GM19099 (cell line): ENCODE measurements around the gene TBX6.

Experiments
- POLR2A ChIP-seq: IDR thresholded peaks from 3 replicates; pipeline ENCODE4 v1.6.1; 2011; ENCODE audit warnings: low read depth; ENCODE audit not compliant: insufficient read length; ENCODE audit errors: extremely low read depth

Gene TBX6

GRCh38 chr16:30116291-30117207 lies 24.8 kb upstream of the TBX6 start:
- TF ChIP-seq POLR2A, result no peak

DNA sequence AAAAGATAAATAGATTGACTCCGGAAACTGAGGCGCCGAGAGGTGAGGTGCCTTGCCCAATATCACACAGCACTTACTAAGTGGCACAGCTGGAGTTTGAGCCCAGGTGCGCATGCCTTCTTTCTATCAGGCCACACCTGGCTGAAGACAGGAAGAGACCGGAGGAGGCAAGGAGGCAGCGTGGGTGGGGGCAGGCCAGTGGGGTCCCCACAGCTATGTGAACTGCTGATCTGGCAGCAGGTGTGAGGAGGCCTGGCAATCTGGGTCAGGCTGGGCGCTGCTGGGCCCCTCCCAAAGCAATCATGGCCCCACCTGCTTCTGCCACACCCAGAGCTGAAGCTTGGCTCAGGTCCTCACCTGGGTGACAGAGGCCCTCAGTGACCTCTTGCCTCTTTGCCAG lies 23.5 kb upstream of the TBX6 start:
- TF ChIP-seq POLR2A, result no peak

GRCh38 chr16:30114411-30114810 lies 22.7 kb upstream of the TBX6 start:
- TF ChIP-seq POLR2A, result no peak

- TF ChIP-seq POLR2A, result no peak
Observed at GRCh38 chr16:30113711-30114333, 22.1 kb upstream of the TBX6 start.

DNA sequence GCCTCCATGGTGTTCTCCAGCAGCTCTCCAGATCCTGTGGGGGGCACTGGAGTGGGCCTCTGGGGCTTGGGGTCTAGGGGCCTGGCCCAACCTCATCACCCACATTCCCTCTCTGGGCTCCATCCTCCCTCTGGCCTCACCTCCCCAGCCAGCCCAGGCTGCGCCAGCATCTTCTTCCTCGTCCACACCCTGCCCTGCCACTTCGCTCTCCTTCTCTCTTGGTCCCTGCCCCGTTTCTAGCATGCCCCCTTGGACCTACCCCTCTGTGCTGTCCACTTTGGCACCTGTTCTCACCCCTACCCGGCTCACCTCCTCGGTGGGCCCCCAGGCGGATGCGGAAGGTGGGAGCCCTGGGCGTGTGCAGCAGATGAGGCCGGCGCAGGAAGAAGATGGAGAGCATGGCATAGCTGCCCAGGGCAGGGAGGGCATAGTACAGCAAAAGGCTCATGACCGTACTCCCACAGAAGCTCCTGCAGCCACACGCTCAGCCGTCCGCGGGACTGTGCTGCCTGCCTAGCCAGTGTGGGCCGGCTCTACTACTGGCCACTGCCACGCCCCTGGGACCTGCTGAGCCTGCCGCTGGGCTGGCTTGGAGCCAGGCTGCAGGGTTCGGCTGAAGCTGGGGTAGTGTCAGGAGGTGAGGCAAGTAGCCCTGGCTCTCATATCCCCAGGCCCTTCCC lies 21.4 kb upstream of the TBX6 start, which contains the start of gene GDPD3:
Gene GDPD3, minus strand, starts transcription at position 507 of the 680 bp plus-strand sequence. Its CDS starts 59 bp downstream, at position 448.
- no peak for TF ChIP-seq POLR2A

DNA sequence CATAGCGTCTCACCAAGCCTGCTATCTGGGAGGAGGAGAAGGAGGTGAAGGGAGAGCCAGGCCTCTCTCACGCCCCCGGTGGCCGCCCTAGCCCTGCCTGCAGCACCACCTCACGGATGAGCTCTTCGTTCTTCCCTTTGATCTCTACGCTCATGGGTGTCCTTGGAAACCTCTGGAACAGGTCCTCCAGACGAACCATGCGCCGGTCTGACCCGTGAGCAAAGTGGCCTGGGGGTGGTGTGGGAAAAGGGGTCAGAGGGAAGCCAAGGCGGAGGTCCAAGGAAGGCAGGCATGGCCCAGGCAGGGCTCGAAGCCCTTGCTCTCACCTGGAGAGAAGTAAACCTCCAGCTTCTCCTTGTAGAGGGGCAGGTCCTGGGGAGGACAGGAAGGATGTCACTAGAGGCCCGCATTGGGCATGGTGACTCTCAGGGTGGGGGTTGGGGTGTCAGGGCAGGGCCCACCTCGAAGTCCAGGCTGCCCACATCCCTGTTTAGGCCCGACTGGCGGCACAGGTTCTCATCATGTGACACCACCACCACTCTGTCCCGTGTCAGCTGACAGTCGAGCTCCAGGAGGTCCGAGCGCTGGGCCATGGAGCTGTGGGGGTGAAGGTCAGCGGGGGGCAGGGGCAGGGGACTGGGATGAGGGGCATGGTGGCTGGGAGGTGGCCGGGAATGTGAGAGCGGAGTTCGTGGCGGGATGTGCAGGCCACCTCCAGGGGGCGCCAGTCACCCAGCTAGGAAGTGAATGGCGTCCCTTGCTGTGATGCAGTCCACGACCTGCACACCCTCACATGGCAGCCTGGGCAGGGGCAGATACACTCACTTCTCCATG lies 20.7 kb upstream of the TBX6 start:
- no peak for TF ChIP-seq POLR2A

- TF ChIP-seq POLR2A, result no peak
Observed at GRCh38 chr16:30110661-30111060, 18.9 kb upstream of the TBX6 start.

DNA sequence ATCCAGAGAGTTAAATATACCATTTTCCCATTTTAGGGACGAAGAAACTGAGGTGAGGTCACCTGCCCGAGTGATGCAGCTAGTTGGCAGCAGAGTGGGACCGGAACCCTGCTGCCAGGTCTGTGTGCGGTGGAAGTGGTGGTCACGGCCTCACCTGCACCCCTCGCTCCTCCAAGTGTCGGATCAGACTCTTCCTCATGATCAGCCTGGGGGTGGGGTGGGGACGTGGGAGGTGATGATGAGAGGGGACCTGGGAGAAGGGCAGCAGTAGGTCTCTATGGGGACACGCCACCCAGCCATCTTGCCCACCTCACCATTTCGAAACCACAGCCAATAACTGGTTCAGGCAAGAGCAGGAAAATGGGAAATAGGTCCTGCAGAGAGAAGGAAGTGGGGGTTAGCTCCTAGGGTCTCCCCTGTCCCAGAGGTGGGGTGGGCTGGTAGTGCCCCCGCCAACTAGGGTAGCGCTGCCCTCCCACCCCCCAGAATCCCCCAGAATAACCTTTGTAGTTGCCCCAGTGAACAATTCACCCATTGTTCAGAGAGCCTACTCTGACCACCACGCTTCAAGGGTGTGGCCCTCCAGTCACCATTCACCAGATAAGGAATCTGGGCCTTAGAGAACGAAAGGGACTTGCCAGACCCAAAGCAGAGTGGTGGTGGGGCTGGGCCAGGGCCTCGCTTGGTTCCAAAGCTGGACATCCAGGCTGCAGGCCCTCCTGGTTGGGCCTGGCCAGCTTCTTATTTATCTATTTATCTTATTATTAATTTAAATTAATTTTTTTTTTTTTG lies 16.5 kb upstream of the TBX6 start:
- no peak for TF ChIP-seq POLR2A

DNA sequence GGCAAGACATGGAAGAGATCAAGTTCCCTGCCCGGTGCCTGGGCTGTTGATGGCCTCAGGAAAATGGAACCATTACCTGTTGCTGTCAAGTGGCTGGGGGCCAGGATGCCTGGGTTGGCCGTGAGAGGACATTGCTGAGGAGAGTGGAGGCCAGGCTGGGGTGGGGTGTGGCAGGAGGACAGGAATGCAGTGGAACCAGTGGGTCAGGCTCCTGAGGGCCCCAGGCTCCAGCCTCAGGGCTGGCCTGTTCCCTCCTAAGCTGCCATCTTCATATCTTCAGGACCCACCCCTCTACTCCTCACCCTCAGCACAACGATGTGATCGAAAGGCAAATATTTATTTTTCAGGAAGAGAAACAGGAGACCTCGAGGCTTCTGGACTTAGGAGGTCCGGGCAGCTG lies 12.8 kb upstream of the TBX6 start:
- no peak for TF ChIP-seq POLR2A

DNA sequence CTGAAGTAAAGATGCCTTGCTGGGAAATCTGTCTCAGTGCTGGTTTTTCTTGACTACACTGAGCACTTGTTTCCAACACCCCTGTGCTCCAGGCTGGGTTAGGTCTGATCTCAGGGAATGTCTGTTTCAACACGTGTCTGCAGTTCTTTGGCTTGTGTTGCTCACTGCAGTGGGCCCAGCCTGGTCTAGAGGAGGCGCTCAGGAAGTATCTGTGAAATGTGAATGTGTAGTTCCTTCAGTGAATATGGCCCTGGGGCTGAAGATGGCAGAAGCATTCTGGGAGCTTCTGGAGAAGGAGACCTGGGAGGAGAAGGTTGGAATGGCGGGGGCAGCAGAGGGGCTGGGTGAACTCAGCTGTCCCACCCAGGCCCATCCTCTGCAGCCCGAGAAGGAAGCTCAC lies 12.4 kb upstream of the TBX6 start:
- TF ChIP-seq POLR2A, result no peak

GRCh38 chr16:30096862-30097563 lies 5.3 kb upstream of the TBX6 start:
- TF ChIP-seq POLR2A, result no peak

DNA sequence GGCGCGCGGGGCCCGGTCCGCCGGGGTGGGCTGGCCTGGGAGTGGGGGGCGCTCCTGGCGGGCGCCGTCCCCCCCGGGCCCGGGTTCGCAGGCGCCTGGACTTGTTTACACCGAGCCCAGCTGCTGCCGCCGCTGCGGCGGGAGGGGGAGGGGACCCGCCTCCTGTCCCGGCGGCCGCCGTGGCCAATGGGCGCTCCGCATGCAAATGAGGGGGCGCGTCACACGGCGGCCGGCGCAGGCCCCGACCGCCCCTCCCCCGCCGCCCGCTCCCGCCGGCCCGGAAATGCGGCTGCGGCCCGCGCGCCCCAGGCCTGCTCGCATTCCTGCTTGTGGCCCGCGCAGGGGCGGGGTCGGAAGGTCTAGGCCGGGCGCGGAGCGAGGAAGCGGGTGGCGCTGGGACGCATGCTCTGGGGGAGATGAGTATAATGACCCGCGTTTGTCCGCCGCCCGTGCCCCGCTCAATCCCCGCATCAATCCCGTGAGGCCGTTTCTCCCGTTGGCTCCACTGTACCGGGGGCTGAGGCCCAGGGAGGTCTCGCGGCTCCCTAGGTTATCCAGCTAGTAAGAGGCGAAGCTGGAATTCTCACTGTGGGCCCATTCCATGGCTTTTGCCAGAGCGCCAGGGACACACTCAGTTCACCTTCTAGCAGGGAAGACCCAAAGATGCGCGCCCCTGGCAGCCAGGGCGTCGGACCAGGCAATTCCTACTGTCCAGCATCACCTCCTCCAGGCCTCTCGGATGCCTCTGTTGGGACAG lies 4.6 kb upstream of the TBX6 start, which contains the start of gene YPEL3:
Gene YPEL3, minus strand, starts transcription at position 109 of the 757 bp plus-strand sequence. CDS start 731 bp downstream, outside the sequence.
- TF ChIP-seq POLR2A, result peak; percentile 81

DNA sequence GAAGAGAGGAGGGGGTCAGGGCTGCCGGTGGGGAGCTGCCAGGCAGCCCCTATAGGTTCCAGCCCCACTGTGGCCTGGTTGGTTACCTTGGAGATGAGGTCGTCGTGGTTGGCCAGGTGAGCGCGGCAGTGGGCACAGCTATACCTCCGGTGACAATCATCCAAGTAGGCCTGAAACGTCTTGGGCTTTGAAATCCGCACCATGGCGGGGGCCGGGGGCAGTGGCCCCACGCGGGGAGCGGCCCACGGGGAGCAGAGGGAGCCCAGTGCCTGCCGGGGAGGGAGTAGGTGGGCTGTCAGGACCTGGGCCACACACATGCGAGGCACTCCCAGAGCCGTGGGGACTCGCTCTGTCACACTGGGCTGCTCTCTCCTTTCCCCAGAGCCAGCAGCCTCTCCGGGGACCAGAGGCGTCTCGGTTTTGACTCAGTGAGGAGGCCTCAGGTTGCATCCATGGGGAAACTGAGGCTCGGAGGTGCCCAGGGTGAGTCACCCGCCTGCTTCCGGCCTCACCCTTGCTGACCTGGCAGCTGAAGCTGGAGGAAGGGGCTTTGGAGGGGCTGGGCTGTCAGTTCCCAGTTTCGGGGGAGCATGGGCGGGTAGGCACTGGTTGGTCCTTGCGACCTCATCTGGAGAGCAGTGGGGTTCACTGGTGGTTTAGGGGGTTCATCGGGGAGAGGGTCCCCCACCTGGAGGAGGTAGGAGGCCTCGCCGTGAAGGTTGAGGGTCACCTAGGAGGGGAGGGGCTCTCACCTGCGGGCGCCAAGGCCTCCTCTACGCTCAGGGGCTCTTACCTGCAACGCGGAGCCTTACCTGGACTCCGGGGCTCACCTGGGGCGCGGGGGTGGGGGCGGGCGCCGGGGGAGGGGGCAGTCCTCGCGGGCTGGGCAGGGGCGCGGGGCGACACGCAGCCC lies 3.7 kb upstream of the TBX6 start:
- no peak for TF ChIP-seq POLR2A
